ENCODE results near the gene AK4.

The AK4 gene

DNA sequence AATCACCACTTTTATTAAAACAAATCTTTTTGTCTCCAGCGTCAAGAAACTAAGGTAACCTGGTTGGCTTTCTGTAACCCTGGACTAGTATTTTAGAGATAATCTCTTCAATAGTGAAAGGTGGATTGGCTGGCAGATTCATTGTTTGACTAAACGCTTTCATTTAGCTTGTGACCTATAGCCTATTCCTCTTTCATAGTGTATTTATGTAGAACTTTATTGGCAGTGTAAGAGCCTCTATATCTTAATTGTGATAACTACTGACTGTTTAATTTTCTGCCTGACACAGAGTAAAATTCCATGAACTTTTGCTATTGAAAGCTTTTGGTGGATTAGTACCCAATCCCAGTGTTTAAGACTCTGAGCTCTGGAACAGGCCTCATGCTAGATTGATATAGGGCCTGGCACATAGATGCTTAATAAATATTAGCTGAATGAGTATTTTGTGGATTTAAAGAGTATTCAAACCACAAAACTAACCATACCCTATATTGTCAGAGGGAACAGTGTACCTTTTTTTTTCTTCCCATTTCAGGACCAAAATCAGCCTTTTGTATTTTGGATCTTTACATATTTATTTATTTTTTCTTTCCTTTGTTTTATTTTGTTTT is 34.8 kb downstream of the AK4 start:
- H3K4me1 ChIP-seq (ENCODE audit: insufficient read depth, poor library complexity, severe bottlenecking), result peaks cover 42% of the 10 kb centered on the region
- H3K27ac ChIP-seq (ENCODE audit: poor library complexity, severe bottlenecking), result no peak overlapping the region
- peaks cover 6% of the 10 kb centered on the region; the same call in 1 of the 2 replicates for H3K36me3 ChIP-seq (ENCODE audit: low read depth)
- H3K4me3 ChIP-seq (ENCODE audit: severe bottlenecking), result no peak overlapping the region
- DNase-seq (ENCODE audit: low spot score) (no peak), ATAC-seq (ENCODE audit: low read depth) (no peak)
- TF ChIP-seq, protein P1, sequence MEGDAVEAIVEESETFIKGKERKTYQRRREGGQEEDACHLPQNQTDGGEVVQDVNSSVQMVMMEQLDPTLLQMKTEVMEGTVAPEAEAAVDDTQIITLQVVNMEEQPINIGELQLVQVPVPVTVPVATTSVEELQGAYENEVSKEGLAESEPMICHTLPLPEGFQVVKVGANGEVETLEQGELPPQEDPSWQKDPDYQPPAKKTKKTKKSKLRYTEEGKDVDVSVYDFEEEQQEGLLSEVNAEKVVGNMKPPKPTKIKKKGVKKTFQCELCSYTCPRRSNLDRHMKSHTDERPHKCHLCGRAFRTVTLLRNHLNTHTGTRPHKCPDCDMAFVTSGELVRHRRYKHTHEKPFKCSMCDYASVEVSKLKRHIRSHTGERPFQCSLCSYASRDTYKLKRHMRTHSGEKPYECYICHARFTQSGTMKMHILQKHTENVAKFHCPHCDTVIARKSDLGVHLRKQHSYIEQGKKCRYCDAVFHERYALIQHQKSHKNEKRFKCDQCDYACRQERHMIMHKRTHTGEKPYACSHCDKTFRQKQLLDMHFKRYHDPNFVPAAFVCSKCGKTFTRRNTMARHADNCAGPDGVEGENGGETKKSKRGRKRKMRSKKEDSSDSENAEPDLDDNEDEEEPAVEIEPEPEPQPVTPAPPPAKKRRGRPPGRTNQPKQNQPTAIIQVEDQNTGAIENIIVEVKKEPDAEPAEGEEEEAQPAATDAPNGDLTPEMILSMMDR (IDR thresholded peaks at IDR 0.05; ENCODE audit: poor library complexity, severe bottlenecking), result no peak
- H3K9me3 ChIP-seq (ENCODE audit: severe bottlenecking), result no peaks in the 10 kb centered on the region
- H3K27me3 ChIP-seq (ENCODE audit: insufficient read depth, poor library complexity, severe bottlenecking), result no peaks in the 10 kb centered on the region

DNA sequence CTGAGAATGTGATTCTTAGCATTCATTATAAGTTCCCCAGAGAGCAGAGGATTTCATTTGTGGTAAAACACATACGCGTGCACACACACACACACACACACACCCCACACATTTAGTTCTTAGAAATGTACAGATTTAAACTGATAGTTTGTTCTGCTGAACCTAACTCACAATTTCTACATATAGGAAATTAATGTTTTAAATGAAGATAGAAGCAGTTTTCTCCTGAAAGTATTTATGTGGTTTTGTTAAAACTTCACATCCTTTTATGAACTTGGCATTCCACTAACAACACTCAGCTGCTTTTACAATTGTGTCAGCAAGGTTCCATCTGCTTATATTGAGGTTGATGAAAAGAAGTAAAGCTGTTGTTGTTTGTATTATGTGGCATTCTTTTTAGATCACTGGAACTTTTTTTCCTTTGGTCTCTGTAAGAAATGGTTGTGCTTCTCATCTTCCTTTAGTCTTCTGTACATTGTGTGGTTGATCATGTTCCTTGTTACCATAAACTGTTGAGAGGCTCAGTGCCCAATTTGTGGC is 41.6 kb downstream of the AK4 start:
- Histone ChIP-seq H3K4me3 (ENCODE audit: severe bottlenecking) (no peak overlapping the region), H3K36me3 (ENCODE audit: low read depth) (peaks cover 31% of the 10 kb centered on the region), H3K27ac (ENCODE audit: poor library complexity, severe bottlenecking) (no peak overlapping the region), H3K9me3 (ENCODE audit: severe bottlenecking) (no peaks in the 10 kb centered on the region), H3K27me3 (ENCODE audit: insufficient read depth, poor library complexity, severe bottlenecking) (no peaks in the 10 kb centered on the region), H3K4me1 (ENCODE audit: insufficient read depth, poor library complexity, severe bottlenecking) (peaks cover 4% of the 10 kb centered on the region)
- TF ChIP-seq, protein P1 (IDR thresholded peaks at IDR 0.05; ENCODE audit: poor library complexity, severe bottlenecking), result no peak
- DNase-seq (ENCODE audit: low spot score) (no peak), ATAC-seq (ENCODE audit: low read depth) (no peak)

DNA sequence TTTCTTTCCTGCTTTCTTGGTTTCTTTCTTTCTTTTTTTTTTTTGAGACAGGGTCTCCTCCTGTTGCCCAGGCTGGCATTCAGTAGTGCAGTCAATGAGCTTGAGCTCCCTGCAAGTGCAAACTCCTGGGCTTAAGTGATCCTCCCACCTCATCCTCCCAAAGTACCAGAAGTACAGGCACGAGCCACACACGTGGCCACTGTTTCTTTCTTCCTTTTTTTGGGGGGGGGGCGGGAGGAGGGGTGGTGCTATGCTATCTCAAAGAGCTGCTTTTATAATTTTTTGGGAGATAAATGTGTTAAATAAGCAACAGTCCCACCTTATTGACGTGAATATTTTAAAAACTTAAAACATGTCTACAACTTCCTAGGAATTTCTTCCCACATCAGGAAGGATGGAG is 42.2 kb downstream of the AK4 start:
- no peak overlapping the region for H3K4me3 ChIP-seq (ENCODE audit: severe bottlenecking)
- DNase-seq (ENCODE audit: low spot score) (no peak), ATAC-seq (ENCODE audit: low read depth) (no peak)
- peaks cover 33% of the 10 kb centered on the region for H3K36me3 ChIP-seq (ENCODE audit: low read depth)
- H3K27me3 ChIP-seq (ENCODE audit: insufficient read depth, poor library complexity, severe bottlenecking), result no peaks in the 10 kb centered on the region
- H3K4me1 ChIP-seq (ENCODE audit: insufficient read depth, poor library complexity, severe bottlenecking), result no peaks in the 10 kb centered on the region
- TF ChIP-seq, protein P1 (IDR thresholded peaks at IDR 0.05; ENCODE audit: poor library complexity, severe bottlenecking), result no peak
- H3K27ac ChIP-seq (ENCODE audit: poor library complexity, severe bottlenecking), result no peak overlapping the region
- H3K9me3 ChIP-seq (ENCODE audit: severe bottlenecking), result no peaks in the 10 kb centered on the region

DNA sequence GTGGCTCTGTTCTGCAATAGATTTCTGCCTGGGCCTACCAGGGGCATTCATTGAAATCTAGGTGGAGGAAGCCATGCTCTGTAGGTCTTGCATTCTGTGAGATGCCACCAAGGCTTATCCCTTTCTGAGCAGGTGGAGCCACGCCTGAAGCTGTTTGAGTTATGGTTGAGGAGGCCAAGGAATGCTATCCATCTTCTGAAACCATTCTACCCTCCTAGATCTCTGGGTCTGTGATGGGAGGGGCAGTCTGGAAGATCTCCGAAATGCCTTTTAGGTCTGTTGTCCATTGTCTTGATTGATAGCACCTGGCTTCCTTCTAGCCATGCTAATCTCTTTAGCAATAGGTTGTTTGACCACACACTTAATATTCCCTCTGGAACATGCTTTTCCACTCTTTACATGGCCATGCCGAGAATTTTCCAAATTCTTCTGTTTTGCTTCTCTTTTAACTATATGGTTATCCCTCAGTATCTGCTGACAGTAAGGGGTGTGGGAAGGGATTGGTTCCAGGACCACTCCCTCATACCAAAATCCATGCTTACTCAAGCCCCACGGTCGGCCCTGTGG is 45.2 kb downstream of the AK4 start:
- Histone ChIP-seq H3K4me3 (ENCODE audit: severe bottlenecking) (no peak overlapping the region), H3K36me3 (ENCODE audit: low read depth) (peaks cover 56% of the 10 kb centered on the region), H3K27ac (ENCODE audit: poor library complexity, severe bottlenecking) (no peak overlapping the region), H3K4me1 (ENCODE audit: insufficient read depth, poor library complexity, severe bottlenecking) (no peaks in the 10 kb centered on the region), H3K27me3 (ENCODE audit: insufficient read depth, poor library complexity, severe bottlenecking) (no peaks in the 10 kb centered on the region), H3K9me3 (ENCODE audit: severe bottlenecking) (no peaks in the 10 kb centered on the region)
- DNase-seq (ENCODE audit: low spot score) (no peak), ATAC-seq (ENCODE audit: low read depth) (no peak)
- TF ChIP-seq, protein P1 (IDR thresholded peaks at IDR 0.05; ENCODE audit: poor library complexity, severe bottlenecking), result no peak

All from RWPE2 (cell line).